B cell (primary cell): Measurements from ENCODE around the gene TLR10. TPM values are rescaled to one million over a fixed set of nuclear protein-coding genes. Genes with fewer than 3 reads are reported as not detected.
A peak's percentile ranks its signal among the peaks of the same experiment; 100 is the strongest.
"Not testable (repeated sequence)": the region's sequence is repeated elsewhere in the genome, so short reads cannot be mapped to it uniquely, and the experiment has no call there.

ENCODE experiments used
- ATAC-seq: fragments of 200-7000 bp; cut with Tn5 transposase; one replicate; pipeline ENCODE4 v1.10.0; 2021; ENCODE audit warnings: low read depth, mild to moderate bottlenecking, moderate number of reproducible peaks, moderate library complexity
- CTCF ChIA-PET: fragments of 350-600 bp; sonication (Branson Sonifier 250); formaldehyde crosslinking; loops from one replicate; lab custom pipeline; 2021; ENCODE audit warnings: antibody characterized with exemption, inconsistent platforms; lab: Charles Lee
- POLR2A ChIA-PET: fragments of 350-600 bp; sonication (Branson Sonifier 250); formaldehyde crosslinking; loops from one replicate; lab custom pipeline; 2021; ENCODE audit warnings: antibody characterized with exemption; lab: Charles Lee
- DNase-seq: peaks from one replicate; pipeline ENCODE4 v3.0.0; 2013
- H2AFZ ChIP-seq: 2 replicates; pipeline ENCODE4 v1.6.1; 2012; ENCODE audit warnings: mild to moderate bottlenecking, low read depth, low read length; ENCODE audit not compliant: insufficient read depth, poor library complexity, severe bottlenecking
- H3K27ac ChIP-seq, 2 donors: 1 replicate in 1 of 2; 2 replicates in 1 of 2; pipeline ENCODE4 v1.5.1; 2012 to 2013; ENCODE audit warnings: low read length in 2 of 2, mild to moderate bottlenecking in 2 of 2, moderate library complexity in 1 of 2
- H3K27me3 ChIP-seq, 4 experiments: fragments of 200-600 bp in 1 of 4; sonication (generic) in 1 of 4; replicated peaks in 1 of 4; 1 replicate in 2 of 4; 2 replicates in 2 of 4; pipeline versions ENCODE4 v1.6.1 to v1.7.0; 2013 to 2016; ENCODE audit warnings: low read length in 3 of 4, mild to moderate bottlenecking in 2 of 4, mixed read lengths in 1 of 4, moderate library complexity in 1 of 4; ENCODE audit not compliant: insufficient read depth in 4 of 4, control insufficient read depth in 3 of 4; ENCODE audit errors: control extremely low read depth in 1 of 4
- H3K36me3 ChIP-seq, 2 experiments: replicated peaks in 1 of 2; 1 replicate in 1 of 2; 2 replicates in 1 of 2; pipeline versions ENCODE4 v1.6.1 to v1.7.1; 2013; ENCODE audit warnings: low read length in 1 of 2; ENCODE audit not compliant: insufficient read depth in 2 of 2, control insufficient read depth in 1 of 2; ENCODE audit errors: control extremely low read depth in 1 of 2, extremely low read depth in 1 of 2
- H3K4me1 ChIP-seq, 2 donors: fragments of 200-600 bp in 1 of 2; sonication (generic) in 1 of 2; 1 replicate in 1 of 2; 2 replicates in 1 of 2; pipeline versions ENCODE4 v1.5.1 to v1.6.1; 2013 to 2017; ENCODE audit warnings: low read length in 2 of 2; ENCODE audit not compliant: control insufficient read depth in 2 of 2, insufficient read depth in 2 of 2
- H3K4me2 ChIP-seq: replicated peaks from 2 replicates; pipeline ENCODE3; 2012; ENCODE audit warnings: mild to moderate bottlenecking, low read depth, low read length; ENCODE audit not compliant: poor library complexity, severe bottlenecking
- H3K4me3 ChIP-seq, 5 experiments: fragments of 200-600 bp in 1 of 5; sonication (generic) in 1 of 5; 1 replicate in 3 of 5; 2 replicates in 2 of 5; pipeline versions ENCODE4 v1.5.1 to v1.7.0; 2011 to 2016; ENCODE audit warnings: low read length in 4 of 5, mild to moderate bottlenecking in 4 of 5, low read depth in 2 of 5, control low read depth in 1 of 5, moderate library complexity in 1 of 5; ENCODE audit not compliant: insufficient read depth in 1 of 5; ENCODE audit errors: control extremely low read depth in 1 of 5, extremely low read depth in 1 of 5
- H3K79me2 ChIP-seq: fragments of 200-600 bp; sonication (generic); one replicate; pipeline ENCODE4 v1.6.0; 2016; ENCODE audit warnings: low read length; ENCODE audit not compliant: control insufficient read depth, insufficient read depth
- H3K9ac ChIP-seq: fragments of 200-600 bp; sonication (generic); 2 replicates; pipeline ENCODE4 v1.6.1; 2017; ENCODE audit warnings: mild to moderate bottlenecking, low read length, moderate library complexity
- H3K9me3 ChIP-seq, 3 donors: one replicate each; pipeline versions ENCODE4 v1.6.1 to v1.7.1; 2013; ENCODE audit warnings: low read length in 2 of 3; ENCODE audit not compliant: control insufficient read depth in 2 of 3, insufficient read depth in 1 of 3; ENCODE audit errors: control extremely low read depth in 1 of 3
- H4K20me1 ChIP-seq: 2 replicates; pipeline ENCODE4 v1.6.0; 2012; ENCODE audit warnings: mild to moderate bottlenecking, low read length; ENCODE audit not compliant: insufficient read depth, control insufficient read depth, poor library complexity, severe bottlenecking
- H3K27ac Mint-ChIP-seq: one replicate; pipeline ENCODE4 v1.8.0; 2021; ENCODE audit warnings: mixed read lengths
- H3K27me3 Mint-ChIP-seq: one replicate; pipeline ENCODE4 v1.8.0; 2021; ENCODE audit warnings: mixed read lengths
- H3K4me1 Mint-ChIP-seq: one replicate; pipeline ENCODE4 v1.8.0; 2021; ENCODE audit warnings: mixed read lengths
- H3K4me3 Mint-ChIP-seq: one replicate; pipeline ENCODE4 v1.8.0; 2021; ENCODE audit warnings: mixed read lengths
- H3K9me3 Mint-ChIP-seq: one replicate; pipeline ENCODE4 v1.8.0; 2022; ENCODE audit warnings: mixed read lengths; ENCODE audit not compliant: insufficient read depth
- EZH2 ChIP-seq: IDR thresholded peaks from 2 replicates; pipeline ENCODE4 v1.6.1; 2012; ENCODE audit warnings: borderline replicate concordance, low read depth, mild to moderate bottlenecking, moderate library complexity, low read length; ENCODE audit not compliant: insufficient read depth, poor library complexity, severe bottlenecking
- WGBS: methylation state at CpG from one replicate; pipeline ENCODE4 v1.1.5; 2013; ENCODE audit warnings: missing lambda C conversion rate; ENCODE audit not compliant: insufficient coverage; 5-methylcytosine and 5-hydroxymethylcytosine counted together
- intact Hi-C: fragments of 100-400 bp; cut with micrococcal nuclease; formaldehyde crosslinking; loops from one replicate; pipeline ENCODE4 v1.10.0; 2022
- polyA plus RNA-seq: library from polyadenylated mRNA; depleted of rRNA; stranded (reverse); fragments of >200 nt; gene quantifications from 2 replicates; pipeline ENCODE4 v1.2.3, GENCODE V29; 2012
- total RNA-seq, 2 donors: library from RNA; stranded (reverse); fragments of 120-200 nt in 1 of 2; gene quantifications; 1 replicate in 1 of 2; 2 replicates in 1 of 2; pipeline versions ENCODE4 v1.2.3 to v1.2.4, GENCODE V29; 2013 to 2022
- TF ChIP-seq, protein P1 (sequence below): fragments of 200-600 bp; IDR thresholded peaks from one replicate; pipeline ENCODE4 v1.8.0; 2022; ENCODE audit warnings: antibody characterized with exemption, mild to moderate bottlenecking

Gene TLR10
- total and polyA plus RNA-seq, 2 donors (not counting 1 experiment from before 2014, with no cell fraction given), result 48.0 to 51.5 TPM

DNA sequence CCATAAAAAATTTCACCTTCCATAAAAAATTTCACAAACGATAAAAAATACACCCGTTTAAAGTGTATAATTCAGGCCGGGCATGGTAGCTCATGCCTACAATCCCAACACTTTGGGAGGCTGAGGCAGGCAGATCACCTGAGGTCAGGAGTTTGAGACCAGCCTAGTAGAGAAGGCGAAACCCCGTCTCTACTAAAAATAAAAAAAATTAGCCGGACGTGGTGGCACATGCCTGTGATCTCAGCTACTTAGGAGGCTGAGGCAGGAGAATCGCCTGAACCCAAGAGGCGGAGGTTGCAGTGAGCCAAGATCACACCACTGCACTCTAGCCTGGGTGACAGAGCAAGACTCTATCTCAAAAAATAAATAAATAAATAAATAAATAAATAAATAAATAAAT lies 23.5 kb upstream of the TLR10 start:
- not testable (repeated sequence) for H2AFZ ChIP-seq, H3K9me3 Mint-ChIP-seq, ATAC-seq, H4K20me1 ChIP-seq, H3K27me3 Mint-ChIP-seq, H3K27me3 ChIP-seq, DNase-seq
- Mint-ChIP-seq H3K4me1 (peaks cover 53% of the 10 kb centered on the region), H3K4me3 (peak overlapping the region; percentile 80), H3K27ac (peak overlapping the region; percentile 95)
- Histone ChIP-seq H3K36me3 (peaks cover 3 to 21% of the 10 kb centered on the region in 2 experiments), H3K4me2 (peak overlapping the region; percentile 74), H3K27ac (peak overlapping the region; percentile 72 to 97), H3K4me1 (peaks cover 32 to 42% of the 10 kb centered on the region in 2 donors), H3K79me2 (peaks cover 48% of the 10 kb centered on the region), H3K9ac (peak overlapping the region; percentile 83), H3K4me3 (peak overlapping the region in 2 of 5 experiments; percentile 37 to 85), H3K9me3 (peaks cover 0 to 21% (median 18%) of the 10 kb centered on the region in 3 donors)
- ChIA-PET POLR2A (interaction anchor here (2.8 to 3.9 kb wide), 2 partner anchors 45 to 50 kb away, joined by 12 to 26 read pairs; partner anchors contain the start of gene TLR6), CTCF (interaction anchor here (1.5 to 7.7 kb wide), 6 partner anchors 10 to 626 kb away, joined by 3 to 180 read pairs (median 22); partner anchors contain the start of gene TLR6)
- intact Hi-C loops, result loop anchor here (5.0 to 10.0 kb wide), 2 partner anchors 144 to 559 kb away; partner anchors contain the start of genes KLF3 and RFC1
- WGBS, result no CpG with 5 or more reads among the region's 9 CpGs

DNA sequence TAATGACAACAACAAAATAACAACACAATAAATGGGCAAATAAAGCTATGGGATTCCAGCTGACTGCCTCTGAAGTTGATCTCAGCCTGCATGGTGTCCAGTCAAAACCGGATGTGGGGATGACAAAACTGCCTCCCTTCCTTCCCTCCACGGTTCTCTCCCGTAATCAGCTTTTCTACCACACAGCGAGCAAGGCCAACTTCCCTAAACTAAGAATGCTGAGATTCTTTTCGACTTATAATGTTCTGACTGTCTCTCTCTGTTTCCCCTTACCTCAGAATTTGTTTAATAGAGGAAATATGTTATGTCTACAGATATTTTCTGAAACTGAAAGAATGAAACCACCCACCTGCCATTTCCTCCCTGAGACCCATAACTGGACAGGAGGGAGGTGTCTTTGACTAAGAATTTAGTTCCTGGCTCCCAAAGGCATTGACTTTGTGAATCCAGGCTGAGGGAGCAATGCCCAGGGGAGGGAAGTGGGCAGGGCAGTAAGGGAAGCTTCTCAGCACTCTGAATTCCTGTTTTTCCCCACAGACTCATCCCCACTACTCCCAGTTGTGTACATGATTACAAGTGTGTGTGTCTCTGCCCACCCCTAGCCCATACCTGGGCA lies 22.8 kb upstream of the TLR10 start:
- Histone ChIP-seq H3K79me2 (peaks cover 48% of the 10 kb centered on the region), H3K9me3 (peaks cover 0 to 24% (median 23%) of the 10 kb centered on the region in 3 donors), H3K36me3 (peaks cover 5 to 26% of the 10 kb centered on the region in 2 experiments), H3K27ac (peak overlapping the region; percentile 72 to 97), H2AFZ (peak overlapping the region; percentile 25), H4K20me1 (no peaks in the 10 kb centered on the region), H3K4me3 (peak overlapping the region; percentile 57 to 97 (median 70)), H3K4me2 (peak overlapping the region; percentile 74), H3K27me3 (no peaks in the 10 kb centered on the region), H3K4me1 (peaks cover 32 to 45% of the 10 kb centered on the region in 2 donors), H3K9ac (peak overlapping the region; percentile 83)
- Mint-ChIP-seq H3K9me3 (peaks cover 1% of the 10 kb centered on the region), H3K27ac (peak overlapping the region; percentile 95), H3K27me3 (no peaks in the 10 kb centered on the region), H3K4me3 (peak overlapping the region; percentile 80), H3K4me1 (peaks cover 56% of the 10 kb centered on the region)
- TF ChIP-seq, protein P1, sequence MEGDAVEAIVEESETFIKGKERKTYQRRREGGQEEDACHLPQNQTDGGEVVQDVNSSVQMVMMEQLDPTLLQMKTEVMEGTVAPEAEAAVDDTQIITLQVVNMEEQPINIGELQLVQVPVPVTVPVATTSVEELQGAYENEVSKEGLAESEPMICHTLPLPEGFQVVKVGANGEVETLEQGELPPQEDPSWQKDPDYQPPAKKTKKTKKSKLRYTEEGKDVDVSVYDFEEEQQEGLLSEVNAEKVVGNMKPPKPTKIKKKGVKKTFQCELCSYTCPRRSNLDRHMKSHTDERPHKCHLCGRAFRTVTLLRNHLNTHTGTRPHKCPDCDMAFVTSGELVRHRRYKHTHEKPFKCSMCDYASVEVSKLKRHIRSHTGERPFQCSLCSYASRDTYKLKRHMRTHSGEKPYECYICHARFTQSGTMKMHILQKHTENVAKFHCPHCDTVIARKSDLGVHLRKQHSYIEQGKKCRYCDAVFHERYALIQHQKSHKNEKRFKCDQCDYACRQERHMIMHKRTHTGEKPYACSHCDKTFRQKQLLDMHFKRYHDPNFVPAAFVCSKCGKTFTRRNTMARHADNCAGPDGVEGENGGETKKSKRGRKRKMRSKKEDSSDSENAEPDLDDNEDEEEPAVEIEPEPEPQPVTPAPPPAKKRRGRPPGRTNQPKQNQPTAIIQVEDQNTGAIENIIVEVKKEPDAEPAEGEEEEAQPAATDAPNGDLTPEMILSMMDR, result no peak
- no peak for TF ChIP-seq EZH2
- 0% methylated on average over 2 of the region's 5 CpGs for WGBS
- intact Hi-C loops, result loop anchor here (1.0 to 10.0 kb wide), 5 partner anchors 11 to 559 kb away; partner anchors contain the start of genes KLF3, RFC1 and TLR6
- DNase-seq (peak; percentile 87), ATAC-seq (peak; percentile 74)
- ChIA-PET POLR2A (interaction anchor here (0.7 to 3.9 kb wide), 7 partner anchors 10 to 50 kb away, joined by 3 to 26 read pairs (median 6); partner anchors contain the start of genes TLR10 and TLR6), CTCF (interaction anchor here (1.0 to 7.7 kb wide), 19 partner anchors 8 to 626 kb away, joined by 3 to 180 read pairs (median 6); partner anchors contain the start of genes FAM114A1, RFC1, TLR10 and TLR6)
